ENCODE data around the gene MYH14.

- TF ChIP-seq CTCF (conservative IDR thresholded peaks at IDR 0.05; ENCODE audit: low read depth, low read length) (no peak), EZH2 (IDR thresholded peaks at IDR 0.05; ENCODE audit: borderline replicate concordance, low read depth, low read length, poor library complexity, severe bottlenecking) (no peak)
Observed at GRCh38 chr19:50248826-50249225, 45.4 kb downstream of the MYH14 start.

Data from A673 (cell line).